Measurements from ENCODE around the gene RGSL1. TPM values are rescaled to one million over a fixed set of nuclear protein-coding genes. Genes with fewer than 3 reads are reported as not detected.
"Not testable (repeated sequence)": the region's sequence is repeated elsewhere in the genome, so short reads cannot be mapped to it uniquely, and the experiment has no call there.

RGSL1 gene
- total and polyA plus RNA-seq, 2 experiments from 2014 or later, result not detected

GRCh38 chr1:182446033-182446669 is 3.8 kb upstream of the RGSL1 start:
- H3K27ac ChIP-seq, result no peak overlapping the region
- 0 to 1% methylated on average over 3 of the region's 3 CpGs for WGBS, 2 experiments (ENCODE audit: low coverage in 1 of 2, low lambda C conversion rate in 2 of 2, missing lambda C conversion rate in 2 of 2)
- no peaks in the 10 kb centered on the region for H4K20me1 ChIP-seq (ENCODE audit: insufficient read depth)
- TF ChIP-seq EZH2 (IDR thresholded peaks at IDR 0.05; ENCODE audit: insufficient read depth, poor library complexity, severe bottlenecking) (no peak), EZH2phosphoT487 (IDR thresholded peaks at IDR 0.05; ENCODE audit: insufficient read depth, low read depth) (no peak)
- peaks cover 9% of the 10 kb centered on the region; the same call in 1 of the 2 replicates for H3K27me3 ChIP-seq (replicated peaks; ENCODE audit: insufficient read depth)
- H3K4me1 ChIP-seq (ENCODE audit: insufficient read depth), result no peaks in the 10 kb centered on the region
- H2AFZ ChIP-seq, result peak overlapping the region; percentile 28; the same call in 1 of the 2 replicates
- H3K4me3 ChIP-seq, result no peak overlapping the region
- H3K36me3 ChIP-seq (ENCODE audit: low read depth), result no peaks in the 10 kb centered on the region
- no peaks in the 10 kb centered on the region for H3K79me2 ChIP-seq (ENCODE audit: insufficient read depth)
- H3K9me2 ChIP-seq (ENCODE audit: insufficient read depth), result no peaks in the 10 kb centered on the region
- peak overlapping the region; percentile 39 for H3K4me2 ChIP-seq (ENCODE audit: unreplicated experiment)
- peak; percentile 67 for DNase-seq
- H3F3A ChIP-seq (ENCODE audit: insufficient read depth), result no peaks in the 10 kb centered on the region
- in situ Hi-C loops (cut with MboI), result loop anchor here (5.0 to 10.0 kb wide), 2 partner anchors 149 to 336 kb away; no protein-coding TSS in a partner anchor
- H3K9ac ChIP-seq, result no peak overlapping the region
- no peaks in the 10 kb centered on the region for H3K9me3 ChIP-seq (ENCODE audit: low read depth)

DNA sequence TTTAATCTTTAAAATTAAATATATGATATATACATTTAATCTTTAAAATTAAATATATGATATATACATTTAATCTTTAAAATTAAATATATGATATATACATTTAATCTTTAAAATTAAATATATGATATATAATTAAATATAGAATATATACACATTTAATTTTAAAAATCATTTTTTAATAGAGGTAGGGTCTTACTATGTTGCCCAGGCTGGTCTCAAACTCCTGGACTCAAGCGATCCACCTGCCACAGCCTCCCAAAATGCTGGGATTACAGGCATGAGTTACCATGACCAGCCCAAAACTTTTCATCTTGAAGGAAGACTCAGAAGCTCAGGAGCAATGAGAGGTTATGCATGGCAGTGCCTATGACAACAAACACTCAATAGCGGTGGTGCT is 2.8 kb upstream of the RGSL1 start:
- H3K27me3 ChIP-seq (replicated peaks; ENCODE audit: insufficient read depth), result not testable (repeated sequence)

GRCh38 chr1:182447660-182448059 is 2.3 kb upstream of the RGSL1 start:
- TF ChIP-seq EZH2 (IDR thresholded peaks at IDR 0.05; ENCODE audit: insufficient read depth, poor library complexity, severe bottlenecking), result no peak
- TF ChIP-seq EZH2phosphoT487 (IDR thresholded peaks at IDR 0.05; ENCODE audit: insufficient read depth, low read depth), result no peak
- in situ Hi-C loops (cut with MboI), result loop anchor here (5.0 to 10.0 kb wide), 2 partner anchors 147 to 335 kb away; no protein-coding TSS in a partner anchor
- Histone ChIP-seq H3K27ac (no peak overlapping the region), H3K27me3 (replicated peaks; ENCODE audit: insufficient read depth) (peaks cover 9% of the 10 kb centered on the region; the same call in 1 of the 2 replicates), H3F3A (ENCODE audit: insufficient read depth) (no peaks in the 10 kb centered on the region), H3K4me2 (ENCODE audit: unreplicated experiment) (no peak overlapping the region), H3K9ac (no peak overlapping the region), H3K4me1 (ENCODE audit: insufficient read depth) (no peaks in the 10 kb centered on the region), H3K79me2 (ENCODE audit: insufficient read depth) (no peaks in the 10 kb centered on the region), H4K20me1 (ENCODE audit: insufficient read depth) (no peaks in the 10 kb centered on the region), H3K9me3 (ENCODE audit: low read depth) (no peaks in the 10 kb centered on the region), H3K4me3 (no peak overlapping the region), H3K9me2 (ENCODE audit: insufficient read depth) (no peaks in the 10 kb centered on the region), H2AFZ (no peak overlapping the region), H3K36me3 (ENCODE audit: low read depth) (no peaks in the 10 kb centered on the region)
- WGBS, 2 experiments (ENCODE audit: low coverage in 1 of 2, low lambda C conversion rate in 2 of 2, missing lambda C conversion rate in 2 of 2), result 19 to 25% methylated on average over 1 of the region's 1 CpG
- no peak for DNase-seq

More for the DNA sequence above, 2.8 kb upstream of the RGSL1 start:
- not testable (repeated sequence) for H3K36me3 ChIP-seq (ENCODE audit: low read depth); H4K20me1 ChIP-seq (ENCODE audit: insufficient read depth); H3K9me3 ChIP-seq (ENCODE audit: low read depth); H3K79me2 ChIP-seq (ENCODE audit: insufficient read depth); H3K9me2 ChIP-seq (ENCODE audit: insufficient read depth); H3K4me2 ChIP-seq (ENCODE audit: unreplicated experiment); H3K4me1 ChIP-seq (ENCODE audit: insufficient read depth); H3K27ac ChIP-seq; H3K4me3 ChIP-seq; DNase-seq; H3K9ac ChIP-seq; H3F3A ChIP-seq (ENCODE audit: insufficient read depth); H2AFZ ChIP-seq
- WGBS, 2 experiments (ENCODE audit: low coverage in 1 of 2, low lambda C conversion rate in 2 of 2, missing lambda C conversion rate in 2 of 2), result 83 to 88% methylated on average over 2 of the region's 2 CpGs
- in situ Hi-C loops (cut with MboI), result loop anchor here (5.0 to 10.0 kb wide), 2 partner anchors 148 to 335 kb away; no protein-coding TSS in a partner anchor

DNA sequence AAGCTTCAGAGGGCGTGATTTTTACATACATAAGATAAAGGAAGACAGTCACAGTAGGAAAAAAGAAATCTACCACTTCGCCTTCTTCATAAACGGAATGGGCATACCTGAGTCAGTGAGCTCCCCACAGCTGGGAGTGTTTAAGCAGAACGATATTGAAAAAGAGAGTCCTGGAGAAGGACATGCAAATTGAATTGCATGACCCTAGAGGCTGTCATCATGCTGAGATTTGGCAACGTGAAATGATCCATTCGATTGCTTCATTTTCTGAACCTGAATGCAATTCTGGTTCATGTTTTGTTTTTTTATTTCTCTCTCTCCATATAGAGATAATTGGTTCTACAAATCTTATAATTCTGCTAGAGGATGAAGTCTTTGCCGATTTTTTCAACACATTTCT is 3.7 kb downstream of the RGSL1 start:
- no peak overlapping the region for H3K4me2 ChIP-seq (ENCODE audit: unreplicated experiment)
- H3K9ac ChIP-seq, result no peak overlapping the region
- no peaks in the 10 kb centered on the region for H3K4me1 ChIP-seq (ENCODE audit: insufficient read depth)
- no peak overlapping the region for H2AFZ ChIP-seq
- H3K9me3 ChIP-seq (ENCODE audit: low read depth), result no peaks in the 10 kb centered on the region
- no peaks in the 10 kb centered on the region for H3K79me2 ChIP-seq (ENCODE audit: insufficient read depth)
- no peaks in the 10 kb centered on the region for H3F3A ChIP-seq (ENCODE audit: insufficient read depth)
- in situ Hi-C loops (cut with MboI), result no loop called here
- no peaks in the 10 kb centered on the region for H3K9me2 ChIP-seq (ENCODE audit: insufficient read depth)
- peak; percentile 12 for DNase-seq
- H3K27me3 ChIP-seq (replicated peaks; ENCODE audit: insufficient read depth), result peaks cover 18% of the 10 kb centered on the region
- TF ChIP-seq EZH2phosphoT487 (IDR thresholded peaks at IDR 0.05; ENCODE audit: insufficient read depth, low read depth) (no peak), EZH2 (IDR thresholded peaks at IDR 0.05; ENCODE audit: insufficient read depth, poor library complexity, severe bottlenecking) (no peak)
- H3K27ac ChIP-seq, result no peak overlapping the region
- H3K36me3 ChIP-seq (ENCODE audit: low read depth), result no peaks in the 10 kb centered on the region
- no peaks in the 10 kb centered on the region for H4K20me1 ChIP-seq (ENCODE audit: insufficient read depth)
- WGBS, 2 experiments (ENCODE audit: low coverage in 1 of 2, low lambda C conversion rate in 2 of 2, missing lambda C conversion rate in 2 of 2), result 12 to 13% methylated on average over 7 of the region's 7 CpGs
- no peak overlapping the region for H3K4me3 ChIP-seq

Data from GM23248 (cell line).